HG03039 (cell line): ENCODE data around the gene MYO6.
A peak's percentile ranks its signal among the peaks of the same experiment; 100 is the strongest.

Source experiments
- ATAC-seq: cut with Tn5 transposase; IDR thresholded peaks from one replicate; pipeline ENCODE4 v1.9.1; 2021; ENCODE audit warnings: mild to moderate bottlenecking, moderate library complexity; ENCODE audit not compliant: unreplicated experiment

Gene MYO6

DNA sequence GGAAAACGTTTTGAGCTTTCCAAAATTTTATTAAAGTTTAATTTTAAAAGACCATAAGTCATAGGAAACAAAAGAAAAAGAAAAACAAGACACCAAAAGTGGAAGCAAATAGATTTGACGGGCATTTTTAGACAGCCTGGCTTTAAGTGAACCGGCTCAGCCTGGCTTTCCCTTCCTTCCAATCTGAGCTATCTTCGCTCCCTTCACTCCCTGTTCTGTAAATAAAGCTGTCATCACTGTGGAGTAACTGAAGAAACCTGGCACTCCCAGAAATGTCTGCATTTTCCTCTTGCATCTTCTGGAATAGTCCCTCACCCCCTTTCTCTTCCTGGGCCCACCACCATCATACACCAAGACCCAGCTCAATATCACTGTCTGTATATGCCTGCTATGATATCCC, 191.5 kb downstream of the MYO6 start:
- no peak for ATAC-seq

DNA sequence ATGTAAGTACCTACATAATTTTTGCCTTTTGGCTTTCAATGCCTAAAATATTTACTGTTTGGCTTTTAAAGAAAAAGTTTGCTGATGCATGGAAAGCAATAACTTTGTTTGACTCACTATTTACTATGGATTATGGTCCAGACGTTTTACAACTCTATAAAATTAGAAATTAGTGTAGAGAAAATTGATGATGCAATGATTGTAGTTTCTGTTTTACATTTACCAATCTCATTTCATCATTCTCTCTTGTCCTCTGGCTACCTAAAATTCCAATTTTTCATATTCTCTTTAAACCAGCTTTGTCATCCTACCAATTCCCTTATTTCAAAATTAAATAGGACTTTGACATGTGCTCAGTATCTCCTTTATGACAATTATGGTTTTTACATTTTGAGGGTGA, 192.5 kb downstream of the MYO6 start:
- ATAC-seq, result no peak

DNA sequence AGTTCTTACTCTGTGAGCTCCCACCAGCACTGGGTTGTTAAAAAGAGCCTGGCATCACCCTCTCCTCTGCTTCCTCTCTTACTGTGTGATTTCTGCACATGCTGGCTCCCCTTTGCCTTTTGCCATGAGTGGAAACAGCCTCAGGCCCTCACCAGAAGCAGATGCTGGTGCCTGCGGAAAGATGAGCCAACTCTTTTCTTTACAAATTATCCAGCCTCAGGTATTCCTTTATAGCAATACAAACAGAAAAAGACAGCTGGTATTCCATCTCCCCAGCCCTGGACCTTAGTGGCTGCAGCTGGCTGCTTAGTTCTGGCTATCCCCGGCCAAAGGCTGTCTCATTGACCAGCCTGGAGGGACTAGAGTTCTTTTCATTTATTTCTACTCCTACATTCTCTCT, 194.3 kb downstream of the MYO6 start:
- no peak for ATAC-seq

GRCh38 chr6:75946146-75946831, 197.2 kb downstream of the MYO6 start:
- ATAC-seq, result peak; percentile 40

DNA sequence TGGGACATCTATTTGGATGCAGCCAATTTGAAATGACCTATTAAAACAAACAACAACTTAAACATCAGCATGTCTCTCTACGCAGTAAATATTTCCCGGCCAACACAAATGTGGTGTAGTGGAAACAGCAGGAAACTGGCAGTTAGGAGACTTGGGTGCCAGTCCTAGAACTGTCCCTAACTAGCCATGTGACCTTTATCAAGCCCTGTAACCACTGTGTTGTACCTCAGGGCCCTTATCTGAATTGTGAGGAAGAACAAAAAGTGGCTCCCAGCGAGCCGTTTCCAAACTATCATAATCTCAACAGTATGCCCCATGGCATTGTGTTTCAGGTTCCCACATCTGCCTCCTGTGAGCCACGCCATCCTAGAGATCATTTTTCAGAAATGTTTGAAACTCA, 198.9 kb downstream of the MYO6 start:
- ATAC-seq, result no peak

DNA sequence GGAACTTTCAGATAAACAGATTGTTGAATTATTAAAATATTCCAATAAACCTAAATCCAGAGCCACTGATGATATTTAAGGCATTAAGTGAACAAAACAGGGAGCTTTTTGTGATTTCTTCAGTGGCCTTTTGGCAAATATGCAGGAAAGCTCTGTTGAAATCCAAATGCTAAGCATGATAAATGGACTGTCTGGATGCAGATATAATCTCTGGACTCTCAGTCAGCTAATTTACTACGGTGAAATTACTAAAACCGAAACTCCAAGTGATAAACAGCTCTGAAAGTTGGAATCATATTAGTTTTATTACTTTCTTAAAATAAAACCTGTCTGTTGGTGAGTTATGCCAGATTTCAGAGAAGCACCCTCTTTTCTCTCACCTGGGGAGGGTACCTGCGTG, 203.1 kb downstream of the MYO6 start:
- ATAC-seq, result no peak

DNA sequence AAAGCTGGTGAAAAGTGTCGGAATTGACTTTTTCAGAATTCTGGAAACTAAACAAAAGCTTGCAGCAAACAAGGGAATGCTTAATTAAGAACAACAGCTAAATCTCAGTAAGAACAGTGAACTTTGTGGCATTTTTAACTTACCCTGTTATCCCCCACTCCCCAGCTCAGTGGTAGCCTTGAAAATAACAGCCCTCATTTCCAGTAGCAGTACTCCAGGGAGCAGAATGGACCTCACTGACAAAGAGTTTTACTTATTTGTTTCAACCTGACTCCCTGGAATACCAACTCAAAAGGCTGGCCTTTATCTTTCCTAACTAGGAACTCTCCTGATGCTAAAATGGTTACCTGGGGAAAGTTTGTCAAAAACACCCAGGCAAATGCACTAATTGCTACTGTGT, 214.5 kb downstream of the MYO6 start:
- no peak for ATAC-seq

DNA sequence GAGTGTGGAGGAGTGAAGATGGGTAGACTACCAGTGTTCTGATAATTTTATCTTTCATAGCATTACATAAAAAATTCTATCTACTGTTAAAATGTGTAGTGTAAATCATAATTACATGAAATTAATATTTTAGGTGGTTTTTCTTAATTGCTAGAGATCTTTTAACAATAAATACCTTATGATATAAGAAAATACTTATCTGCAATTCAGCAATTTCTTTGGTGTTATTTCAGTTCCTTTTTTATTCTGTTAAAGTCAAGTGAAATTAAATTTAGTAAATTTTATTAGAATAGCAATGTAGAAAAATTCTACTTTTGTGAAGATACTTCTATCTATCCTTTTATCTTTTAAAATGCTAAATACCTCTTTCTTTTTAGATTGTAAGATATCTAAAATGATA, 219.1 kb downstream of the MYO6 start:
- ATAC-seq, result no peak
